H9 (cell line): ENCODE results near the gene ZNF385D. TPM values are rescaled to one million over a fixed set of nuclear protein-coding genes. Genes with fewer than 3 reads are reported as not detected.

Source experiments
- DNase-seq: peaks from one replicate; pipeline ENCODE4 v3.0.0-alpha.2; 2017
- H2AFZ ChIP-seq: one replicate; pipeline ENCODE4 v1.6.1; 2013; ENCODE audit warnings: mild to moderate bottlenecking, low read length, control low read depth, moderate library complexity
- H2AK5ac ChIP-seq: 2 replicates; pipeline ENCODE4 v1.6.1; 2013; ENCODE audit warnings: low read length, control low read depth, mixed read lengths; ENCODE audit not compliant: insufficient read length
- H2BK120ac ChIP-seq: one replicate; pipeline ENCODE4 v1.6.1; 2013; ENCODE audit warnings: low read depth, mild to moderate bottlenecking, low read length, control low read depth, inconsistent platforms; ENCODE audit not compliant: poor library complexity, severe bottlenecking
- H2BK12ac ChIP-seq: 2 replicates; pipeline ENCODE4 v1.6.1; 2013; ENCODE audit warnings: low read length, control low read depth, mixed read lengths, low read depth; ENCODE audit not compliant: insufficient read length
- H2BK15ac ChIP-seq: 2 replicates; pipeline ENCODE4 v1.6.1; 2013; ENCODE audit warnings: low read depth, low read length, control low read depth
- H2BK20ac ChIP-seq: one replicate; pipeline ENCODE4 v1.6.1; 2013; ENCODE audit warnings: low read depth, mild to moderate bottlenecking, low read length, control low read depth, inconsistent platforms; ENCODE audit not compliant: poor library complexity, severe bottlenecking
- H2BK5ac ChIP-seq: 2 replicates; pipeline ENCODE4 v1.6.1; 2013; ENCODE audit warnings: low read length, control low read depth, mixed read lengths; ENCODE audit not compliant: insufficient read length
- H3K14ac ChIP-seq: 2 replicates; pipeline ENCODE4 v1.6.1; 2013; ENCODE audit warnings: low read length, control low read depth; ENCODE audit not compliant: insufficient read depth
- H3K18ac ChIP-seq: 2 replicates; pipeline ENCODE4 v1.6.1; 2013; ENCODE audit warnings: low read depth, mild to moderate bottlenecking, mixed read lengths, low read length, control low read depth; ENCODE audit not compliant: insufficient read length
- H3K23ac ChIP-seq: 2 replicates; pipeline ENCODE4 v1.6.1; 2013; ENCODE audit warnings: low read length, control low read depth, mixed read lengths, low read depth; ENCODE audit not compliant: insufficient read length
- H3K23me2 ChIP-seq: 2 replicates; pipeline ENCODE4 v1.6.1; 2013; ENCODE audit warnings: low read depth, mild to moderate bottlenecking, mixed read lengths, low read length, control low read depth; ENCODE audit not compliant: insufficient read length, poor library complexity, severe bottlenecking
- H3K27ac ChIP-seq: 2 replicates; pipeline ENCODE4 v1.5.1; 2013; ENCODE audit warnings: low read length, control low read depth, mixed read lengths, low read depth; ENCODE audit not compliant: insufficient read length
- H3K27me3 ChIP-seq: 2 replicates; pipeline ENCODE4 v1.6.1; 2013; ENCODE audit warnings: low read length, control low read depth, inconsistent platforms; ENCODE audit not compliant: insufficient read depth
- H3K4ac ChIP-seq: 2 replicates; pipeline ENCODE4 v1.6.1; 2013; ENCODE audit warnings: low read depth, mild to moderate bottlenecking, control low read depth, inconsistent platforms, low read length, moderate library complexity
- H3K4me1 ChIP-seq: 2 replicates; pipeline ENCODE4 v1.6.1; 2013; ENCODE audit warnings: low read length, control low read depth, inconsistent platforms; ENCODE audit not compliant: insufficient read depth
- H3K4me2 ChIP-seq: 2 replicates; pipeline ENCODE4 v1.6.1; 2013; ENCODE audit warnings: low read length, control low read depth, mixed read lengths; ENCODE audit not compliant: insufficient read length, insufficient read depth
- H3K56ac ChIP-seq: 2 replicates; pipeline ENCODE4 v1.6.1; 2013; ENCODE audit warnings: low read depth, mild to moderate bottlenecking, mixed read lengths, low read length, control low read depth; ENCODE audit not compliant: insufficient read length
- H3K79me1 ChIP-seq: 2 replicates; pipeline ENCODE4 v1.6.1; 2013; ENCODE audit warnings: low read depth, mild to moderate bottlenecking, moderate library complexity, low read length, control low read depth, inconsistent platforms; ENCODE audit not compliant: insufficient read depth, poor library complexity, severe bottlenecking
- H3K79me2 ChIP-seq: 2 replicates; pipeline ENCODE4 v1.6.1; 2013; ENCODE audit warnings: low read length, control low read depth, inconsistent platforms; ENCODE audit not compliant: insufficient read depth
- H3K9ac ChIP-seq: 2 replicates; pipeline ENCODE4 v1.6.1; 2013; ENCODE audit warnings: low read length, control low read depth, mixed read lengths; ENCODE audit not compliant: insufficient read length; ENCODE audit errors: extremely low read depth
- H3K9me3 ChIP-seq: one replicate; pipeline ENCODE4 v1.6.1; 2013; ENCODE audit warnings: low read depth, low read length, inconsistent platforms; ENCODE audit not compliant: control insufficient read depth
- H3T11ph ChIP-seq: one replicate; pipeline ENCODE4 v1.6.1; 2013; ENCODE audit warnings: mild to moderate bottlenecking, low read length, control low read depth, inconsistent platforms
- H4K20me1 ChIP-seq: one replicate; pipeline ENCODE4 v1.6.1; 2013; ENCODE audit not compliant: control insufficient read depth, insufficient read length, insufficient read depth
- H4K5ac ChIP-seq: 2 replicates; pipeline ENCODE4 v1.6.1; 2013; ENCODE audit warnings: low read depth, mild to moderate bottlenecking, mixed read lengths, low read length, control low read depth; ENCODE audit not compliant: insufficient read length
- H4K8ac ChIP-seq: replicated peaks from 2 replicates; pipeline ENCODE4 v1.6.1; 2013; ENCODE audit warnings: low read length, control low read depth, mixed read lengths, low read depth; ENCODE audit not compliant: insufficient read length
- H4K91ac ChIP-seq: 2 replicates; pipeline ENCODE4 v1.6.1; 2013; ENCODE audit warnings: low read depth, mild to moderate bottlenecking, moderate library complexity, mixed read lengths, low read length, control low read depth; ENCODE audit not compliant: insufficient read length
- H3K27ac Mint-ChIP-seq, 3 experiments: 2 replicates in 2 of 3; 3 replicates in 1 of 3; pipeline ENCODE4 v1.8.0; 2020 to 2021; ENCODE audit warnings: mixed read lengths in 3 of 3, mild to moderate bottlenecking in 1 of 3, moderate library complexity in 1 of 3
- H3K27me3 Mint-ChIP-seq: 2 replicates; pipeline ENCODE4 v1.8.0; 2021; ENCODE audit warnings: low read depth, mild to moderate bottlenecking, moderate library complexity, mixed read lengths
- H3K36me3 Mint-ChIP-seq, 3 experiments: 2 replicates in 2 of 3; 3 replicates in 1 of 3; pipeline ENCODE4 v1.8.0; 2020 to 2021; ENCODE audit warnings: low read depth in 3 of 3, mixed read lengths in 3 of 3; ENCODE audit not compliant: insufficient read depth in 1 of 3
- H3K4me1 Mint-ChIP-seq, 2 experiments: 2 replicates each; pipeline ENCODE4 v1.8.0; 2020; ENCODE audit warnings: mixed read lengths in 2 of 2
- H3K4me3 Mint-ChIP-seq, 2 experiments: 2 replicates in 1 of 2; 3 replicates in 1 of 2; pipeline ENCODE4 v1.8.0; 2020 to 2021; ENCODE audit warnings: mild to moderate bottlenecking in 2 of 2, mixed read lengths in 2 of 2, moderate library complexity in 1 of 2
- H3K9me3 Mint-ChIP-seq, 2 experiments: 2 replicates in 1 of 2; 3 replicates in 1 of 2; pipeline ENCODE4 v1.8.0; 2020; ENCODE audit warnings: mild to moderate bottlenecking in 2 of 2, mixed read lengths in 2 of 2, moderate library complexity in 1 of 2
- CTCF ChIP-seq: fragments of 200-600 bp; sonication (generic); conservative IDR thresholded peaks from 3 replicates; pipeline ENCODE4 v1.8.0; 2021; ENCODE audit warnings: antibody characterized with exemption, mild to moderate bottlenecking
- WGBS: extraction: QIAGEN DNeasy Blood & Tissue Kit; methylation state at CpG from one replicate; pipeline ENCODE4 v1.1.7; 2013; ENCODE audit warnings: missing lambda C conversion rate, low lambda C conversion rate, mixed read lengths; ENCODE audit not compliant: insufficient read length; ENCODE audit errors: extremely low coverage; 5-methylcytosine and 5-hydroxymethylcytosine counted together
- total RNA-seq: library from RNA; stranded (reverse); gene quantifications from 2 replicates; pipeline ENCODE4 v1.2.1, GENCODE V29; 2021

The ZNF385D gene
- total RNA-seq, 1 experiment from 2014 or later, result 1.5 TPM

DNA sequence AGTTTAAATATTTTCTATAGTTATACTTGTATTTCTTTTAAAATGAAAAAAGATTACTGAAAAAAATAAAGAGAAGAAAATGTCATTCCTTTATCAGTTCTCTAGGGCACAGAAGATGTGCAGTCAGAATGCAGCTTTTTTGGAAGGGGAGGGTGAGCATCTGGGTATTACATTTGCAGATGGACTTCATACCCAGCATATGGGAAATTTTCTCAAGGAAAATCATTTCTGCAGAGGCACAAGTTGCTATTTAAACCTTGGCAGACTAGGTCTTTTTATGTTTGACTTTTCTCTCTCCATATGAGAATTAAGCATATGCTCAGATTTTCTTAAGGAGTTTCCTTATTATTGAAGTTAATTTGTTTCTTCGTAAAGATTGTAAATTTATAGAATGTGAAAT lies 39.5 kb upstream of the ZNF385D start:
- no peaks in the 10 kb centered on the region for H3K27me3 Mint-ChIP-seq
- Histone ChIP-seq H2AFZ (no peak overlapping the region), H2AK5ac (no peak overlapping the region), H3K9me3 (no peaks in the 10 kb centered on the region), H3K4ac (no peak overlapping the region), H3K56ac (no peak overlapping the region), H3K79me2 (no peaks in the 10 kb centered on the region), H4K5ac (no peak overlapping the region), H2BK20ac (no peak overlapping the region), H3K23ac (no peak overlapping the region), H3K27me3 (no peaks in the 10 kb centered on the region), H3K23me2 (no peaks in the 10 kb centered on the region), H3K79me1 (no peaks in the 10 kb centered on the region), H3K14ac (no peak overlapping the region), H4K20me1 (no peaks in the 10 kb centered on the region), H3K4me1 (no peaks in the 10 kb centered on the region), H3T11ph (no peak overlapping the region), H4K91ac (no peak overlapping the region), H3K18ac (no peak overlapping the region), H2BK5ac (no peak overlapping the region), H3K27ac (no peak overlapping the region), H3K9ac (no peak overlapping the region), H2BK15ac (no peak overlapping the region), H2BK12ac (no peak overlapping the region), H4K8ac (no peak overlapping the region), H2BK120ac (no peak overlapping the region), H3K4me2 (no peak overlapping the region)
- no CpG with 5 or more reads among the region's 1 CpG for WGBS
- no peak overlapping the region for H3K4me3 Mint-ChIP-seq
- no peak for DNase-seq
- no peak overlapping the region for H3K27ac Mint-ChIP-seq
- no peaks in the 10 kb centered on the region for H3K9me3 Mint-ChIP-seq
- H3K36me3 Mint-ChIP-seq, result no peaks in the 10 kb centered on the region
- H3K4me1 Mint-ChIP-seq, result peaks cover 8 to 20% of the 10 kb centered on the region in 2 experiments
- TF ChIP-seq CTCF, result no peak
